Measurements from ENCODE around the gene TMEM52. TPM values are rescaled to one million over a fixed set of nuclear protein-coding genes. Genes with fewer than 3 reads are reported as not detected.

TMEM52 gene
- total RNA-seq, 2 experiments from 2014 or later = 0.99 TPM; not detected in 1

DNA sequence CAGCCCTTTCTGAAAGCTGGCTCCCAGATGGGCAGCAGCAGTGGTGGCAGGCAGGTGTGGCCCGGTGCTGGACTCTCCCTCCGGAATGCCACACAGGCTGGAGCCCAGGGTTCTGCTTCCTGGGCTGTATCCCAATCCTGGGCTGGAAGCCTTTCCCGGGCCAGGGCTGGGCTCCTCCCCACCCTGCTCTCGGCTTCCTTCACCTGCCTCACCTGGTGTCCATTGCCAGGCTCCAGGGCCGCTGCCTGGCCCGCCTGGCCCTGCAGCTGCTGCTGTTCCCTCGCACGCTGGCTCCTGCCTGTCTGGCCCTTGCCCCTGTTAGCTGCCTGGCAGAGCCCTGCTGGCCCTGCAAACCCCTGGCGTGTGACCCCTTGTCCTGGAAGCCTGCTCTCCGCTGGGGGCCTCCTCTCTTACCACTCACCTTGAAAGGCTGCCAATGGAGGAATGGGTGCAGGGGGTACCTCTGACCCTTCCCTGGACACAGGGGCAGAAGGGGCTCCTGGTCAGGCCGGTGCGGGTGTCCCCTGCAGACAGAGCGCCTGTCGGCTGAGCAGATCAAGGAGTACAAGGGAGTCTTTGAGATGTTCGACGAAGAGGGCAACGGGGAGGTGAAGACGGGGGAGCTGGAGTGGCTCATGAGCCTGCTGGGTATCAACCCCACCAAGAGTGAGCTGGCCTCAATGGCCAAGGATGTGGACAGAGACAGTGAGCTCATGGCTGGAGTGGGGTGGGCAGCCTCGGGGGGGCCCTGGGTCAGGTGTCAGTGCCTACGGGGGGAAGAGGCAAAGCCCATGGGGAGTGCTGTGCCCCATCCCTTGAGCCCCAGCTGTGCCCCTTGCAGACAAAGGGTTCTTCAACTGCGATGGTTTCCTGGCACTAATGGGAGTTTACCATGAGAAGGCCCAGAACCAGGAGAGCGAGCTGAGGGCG, 2.9 kb downstream of the TMEM52 start:
- peaks cover 4% of the 10 kb centered on the region for H3K4me1 Mint-ChIP-seq (ENCODE audit: low read depth)
- no peaks in the 10 kb centered on the region for H3K27me3 Mint-ChIP-seq (ENCODE audit: low read depth)
- no peak for DNase-seq
- H3K4me3 Mint-ChIP-seq = no peak overlapping the region
- intact Hi-C loops (cut with micrococcal nuclease) = no loop called here
- H3K36me3 Mint-ChIP-seq (ENCODE audit: low read depth) = no peaks in the 10 kb centered on the region
- H3K9me3 Mint-ChIP-seq = no peaks in the 10 kb centered on the region
- CTCF ChIA-PET = no interaction called here
- H3K27ac Mint-ChIP-seq = no peak overlapping the region

DNA sequence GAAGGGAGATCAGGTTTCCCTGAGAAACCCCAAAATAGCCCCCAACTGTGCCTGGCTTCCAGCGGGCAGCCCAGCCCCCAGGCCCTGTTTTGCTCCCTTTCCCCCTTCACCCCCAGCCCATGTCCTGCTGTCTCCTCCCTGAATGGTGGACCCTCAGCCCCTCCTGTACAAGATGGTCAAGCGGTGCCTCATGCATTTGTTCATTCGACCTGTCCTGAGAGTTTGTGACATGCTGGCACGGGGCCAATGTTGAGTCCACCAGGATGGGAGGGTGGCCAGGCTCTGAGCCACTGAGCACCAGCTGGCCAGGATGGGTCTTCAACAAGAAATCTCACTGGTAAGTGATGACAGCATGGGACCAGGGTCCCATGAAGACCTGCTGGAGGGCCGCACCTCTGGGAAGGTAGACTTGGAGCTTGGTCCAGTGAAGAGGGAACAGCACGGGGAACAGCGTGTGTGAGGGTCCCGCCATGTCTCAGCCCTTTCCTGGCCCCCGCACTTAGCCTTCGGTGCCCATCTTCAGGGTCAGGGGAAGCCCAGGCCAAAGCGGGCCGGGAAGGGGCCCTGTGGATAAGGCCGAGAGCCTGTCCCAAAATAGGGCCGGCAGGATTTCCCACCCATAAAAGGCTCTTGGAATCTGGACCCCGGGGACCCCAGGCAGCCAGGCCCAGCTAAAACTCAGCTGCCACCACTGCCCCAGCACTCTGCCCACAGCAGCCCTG, 3.9 kb downstream of the TMEM52 start, which contains the start of gene CALML6:
Gene CALML6, plus strand, starts transcription at position 290 of the 722 bp plus-strand sequence. Its CDS starts 21 bp downstream, at position 311.
- Mint-ChIP-seq H3K27me3 (ENCODE audit: low read depth) (no peaks in the 10 kb centered on the region), H3K27ac (no peak within 1 kb of the TSS), H3K36me3 (ENCODE audit: low read depth) (no peaks in the 10 kb centered on the region), H3K9me3 (no peaks in the 10 kb centered on the region), H3K4me3 (no peak within 1 kb of the TSS), H3K4me1 (ENCODE audit: low read depth) (peaks cover 8% of the 10 kb centered on the region)
- no peak for DNase-seq
- intact Hi-C loops (cut with micrococcal nuclease) = no loop called here
- CTCF ChIA-PET = interaction anchor here (1.9 kb wide), 1 partner anchor 129 kb away, joined by 4 read pairs; no protein-coding TSS in a partner anchor

DNA sequence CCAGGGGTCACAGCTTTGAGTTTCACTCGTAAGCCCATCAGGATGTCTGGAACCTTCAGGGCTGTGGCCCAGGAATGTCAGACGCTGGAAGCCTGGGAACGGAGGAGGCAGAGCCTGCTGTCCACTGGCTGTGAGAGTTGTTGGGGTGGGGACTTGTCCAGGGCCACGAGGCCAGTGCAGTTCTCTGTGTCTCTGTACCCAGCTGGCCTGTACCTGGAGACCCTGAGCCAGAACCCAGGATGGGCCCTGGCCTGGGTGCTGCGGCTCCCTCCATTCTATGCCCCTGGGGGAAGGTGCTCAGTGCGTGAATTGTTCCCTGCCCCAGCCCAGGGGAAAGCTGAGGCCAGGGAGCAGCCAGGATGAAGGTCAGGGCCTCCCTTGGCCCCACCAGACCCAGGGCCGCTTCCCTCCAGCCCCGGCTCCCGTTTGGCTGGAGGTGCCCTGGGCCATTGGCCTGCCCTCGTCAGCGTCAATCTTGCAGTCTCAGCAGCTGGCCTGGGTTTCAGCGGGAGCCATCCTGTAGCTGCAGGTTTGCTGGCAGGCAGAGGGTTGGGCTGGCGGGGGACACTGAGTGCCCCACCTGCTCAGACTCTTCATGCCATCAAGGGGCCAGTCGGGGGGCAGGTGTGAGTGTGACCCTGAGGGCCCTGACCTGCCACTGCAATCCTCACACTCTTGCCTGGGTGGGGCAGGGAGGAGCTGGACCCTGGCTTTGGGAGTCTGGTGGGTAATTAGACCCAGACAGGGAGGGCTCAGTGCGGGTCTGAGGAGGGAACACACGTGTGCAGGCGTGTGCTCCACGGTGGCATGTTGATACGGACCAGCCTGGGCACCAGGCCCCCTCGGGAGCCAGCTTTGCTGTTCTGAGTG, 4.7 kb downstream of the TMEM52 start:
- Mint-ChIP-seq H3K4me1 (ENCODE audit: low read depth) (peaks cover 9% of the 10 kb centered on the region), H3K27me3 (ENCODE audit: low read depth) (no peaks in the 10 kb centered on the region), H3K36me3 (ENCODE audit: low read depth) (no peaks in the 10 kb centered on the region), H3K4me3 (no peak overlapping the region), H3K9me3 (no peaks in the 10 kb centered on the region), H3K27ac (no peak overlapping the region)
- DNase-seq = no peak
- CTCF ChIA-PET = interaction anchor here (1.9 kb wide), 1 partner anchor 130 kb away, joined by 4 read pairs; no protein-coding TSS in a partner anchor
- intact Hi-C loops (cut with micrococcal nuclease) = no loop called here

DNA sequence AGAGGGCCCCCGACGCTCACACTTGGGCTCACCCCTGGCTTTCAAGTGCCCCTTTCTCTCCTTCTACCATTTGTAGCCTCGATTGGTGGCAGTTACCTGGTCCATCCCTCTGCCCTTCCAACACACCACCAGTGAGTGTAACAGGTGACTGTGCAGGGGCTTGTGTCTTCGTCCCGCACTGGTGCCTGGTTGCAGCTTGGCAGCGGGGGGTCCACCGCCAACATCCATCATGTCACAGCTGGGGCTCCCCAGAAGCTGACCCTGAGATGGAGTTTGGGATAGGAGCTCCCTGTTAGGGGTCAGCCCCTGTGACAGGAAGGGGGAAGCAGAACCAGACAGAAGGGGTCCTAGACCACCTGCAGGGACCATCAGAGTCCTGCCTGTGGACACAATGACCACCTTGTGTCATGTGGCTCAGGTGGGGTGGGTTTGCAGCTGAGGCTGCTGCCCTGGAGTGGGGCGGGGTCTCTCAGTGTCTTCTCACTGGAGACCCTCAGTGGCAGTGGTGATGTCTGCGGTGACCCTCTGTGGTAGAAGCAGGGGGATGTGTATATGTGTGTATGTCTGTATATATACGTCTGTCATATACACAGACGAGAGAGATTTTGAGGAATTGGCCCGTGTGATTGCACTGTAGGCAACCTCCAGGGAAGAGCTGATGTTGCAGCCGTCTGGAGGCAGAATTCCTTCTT, 7.6 kb downstream of the TMEM52 start:
- intact Hi-C loops (cut with micrococcal nuclease) = no loop called here
- CTCF ChIA-PET = no interaction called here
- H3K27ac Mint-ChIP-seq = no peak overlapping the region
- peaks cover 12% of the 10 kb centered on the region for H3K4me1 Mint-ChIP-seq (ENCODE audit: low read depth)
- no peaks in the 10 kb centered on the region for H3K27me3 Mint-ChIP-seq (ENCODE audit: low read depth)
- DNase-seq = peak; percentile 4
- H3K9me3 Mint-ChIP-seq = no peaks in the 10 kb centered on the region
- H3K36me3 Mint-ChIP-seq (ENCODE audit: low read depth) = no peaks in the 10 kb centered on the region
- no peak overlapping the region for H3K4me3 Mint-ChIP-seq

GRCh38 chr1:1910651-1911331, 8.3 kb downstream of the TMEM52 start:
- Mint-ChIP-seq H3K27ac (no peak overlapping the region), H3K4me1 (ENCODE audit: low read depth) (peaks cover 16% of the 10 kb centered on the region), H3K4me3 (peak overlapping the region; percentile 78), H3K27me3 (ENCODE audit: low read depth) (no peaks in the 10 kb centered on the region), H3K36me3 (ENCODE audit: low read depth) (no peaks in the 10 kb centered on the region), H3K9me3 (no peaks in the 10 kb centered on the region)
- CTCF ChIA-PET = no interaction called here
- intact Hi-C loops (cut with micrococcal nuclease) = no loop called here
- DNase-seq = peak; percentile 4

DNA sequence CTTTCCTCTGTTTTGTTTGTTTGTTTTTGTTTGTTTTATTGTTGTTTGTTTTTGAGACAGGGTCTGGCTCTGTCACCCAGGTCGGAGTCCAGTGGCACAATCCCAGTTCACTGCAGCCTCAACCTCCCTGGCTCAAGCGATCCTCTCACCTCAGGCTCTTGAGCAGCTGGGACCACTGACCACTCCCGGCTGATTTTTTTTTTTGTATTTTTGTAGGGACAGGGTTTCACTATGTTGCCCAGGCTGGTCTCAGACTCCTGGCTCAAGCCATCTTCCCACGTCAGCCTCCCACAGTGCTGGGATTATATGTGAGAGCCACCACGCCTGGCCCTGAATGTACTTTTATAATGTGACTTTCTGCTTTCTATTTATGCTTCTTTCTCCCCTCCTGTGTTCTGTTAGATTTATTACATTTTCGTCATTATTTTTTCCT, 9.0 kb downstream of the TMEM52 start:
- peak overlapping the region; percentile 31 for H3K27ac Mint-ChIP-seq
- DNase-seq = no peak
- CTCF ChIA-PET = no interaction called here
- H3K9me3 Mint-ChIP-seq = no peaks in the 10 kb centered on the region
- intact Hi-C loops (cut with micrococcal nuclease) = no loop called here
- H3K4me1 Mint-ChIP-seq (ENCODE audit: low read depth) = peaks cover 16% of the 10 kb centered on the region
- H3K27me3 Mint-ChIP-seq (ENCODE audit: low read depth) = no peaks in the 10 kb centered on the region
- H3K36me3 Mint-ChIP-seq (ENCODE audit: low read depth) = no peaks in the 10 kb centered on the region
- peak overlapping the region; percentile 78 for H3K4me3 Mint-ChIP-seq

GRCh38 chr1:1908506-1908791, 10.6 kb downstream of the TMEM52 start:
- intact Hi-C loops (cut with micrococcal nuclease) = loop anchor here (5.0 kb wide), 2 partner anchors 186 to 331 kb away; partner anchors contain the start of gene CDK11A

DNA sequence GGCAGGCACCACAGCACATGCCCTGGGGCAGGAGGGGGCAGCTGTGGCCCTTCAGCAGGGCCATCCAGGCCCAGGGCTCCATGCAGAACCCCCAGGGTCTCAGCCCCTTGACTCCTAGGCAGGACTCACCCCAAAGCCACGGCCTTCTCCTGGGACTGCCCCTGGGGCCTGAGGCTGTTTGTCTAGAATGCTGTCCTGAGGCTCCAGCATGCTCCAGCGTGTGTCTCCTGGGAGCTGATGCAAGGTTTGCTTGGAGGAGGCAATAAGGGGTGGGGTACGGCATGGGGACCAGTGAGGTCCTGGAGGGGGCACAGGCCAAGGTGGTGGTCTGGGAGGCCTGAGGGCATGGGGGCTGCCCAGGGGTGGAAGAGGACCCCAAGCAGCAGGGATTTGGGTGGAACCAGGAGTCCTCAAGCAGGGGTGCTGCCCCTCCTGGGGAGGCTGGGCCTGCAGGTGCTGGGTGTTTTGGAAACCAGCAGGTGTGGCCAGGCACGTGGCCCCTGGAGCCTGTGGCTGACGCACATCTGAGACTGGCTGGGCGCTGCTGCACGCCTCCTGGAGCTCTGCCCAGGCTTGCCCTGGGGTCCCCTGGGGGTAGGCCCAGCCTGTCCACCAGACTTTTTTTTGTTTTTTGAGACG, 11.9 kb downstream of the TMEM52 start:
- intact Hi-C loops (cut with micrococcal nuclease) = loop anchor here (5.0 kb wide), 2 partner anchors 185 to 330 kb away; partner anchors contain the start of gene CDK11A
- no peaks in the 10 kb centered on the region for H3K36me3 Mint-ChIP-seq (ENCODE audit: low read depth)
- peaks cover 16% of the 10 kb centered on the region for H3K4me1 Mint-ChIP-seq (ENCODE audit: low read depth)
- H3K27me3 Mint-ChIP-seq (ENCODE audit: low read depth) = no peaks in the 10 kb centered on the region
- no peaks in the 10 kb centered on the region for H3K9me3 Mint-ChIP-seq
- no peak overlapping the region for H3K27ac Mint-ChIP-seq
- peak; percentile 35 for DNase-seq
- CTCF ChIA-PET = interaction anchor here (0.7 to 4.1 kb wide), 2 partner anchors 9 to 103 kb away, joined by 3 to 19 read pairs; no protein-coding TSS in a partner anchor
- H3K4me3 Mint-ChIP-seq = peak overlapping the region; percentile 73

More at GRCh38 chr1:1908506-1908791, 10.6 kb downstream of the TMEM52 start:
- no peaks in the 10 kb centered on the region for H3K9me3 Mint-ChIP-seq
- peak overlapping the region; percentile 73 for H3K4me3 Mint-ChIP-seq
- H3K27me3 Mint-ChIP-seq (ENCODE audit: low read depth) = no peaks in the 10 kb centered on the region
- H3K27ac Mint-ChIP-seq = no peak overlapping the region
- H3K36me3 Mint-ChIP-seq (ENCODE audit: low read depth) = no peaks in the 10 kb centered on the region
- H3K4me1 Mint-ChIP-seq (ENCODE audit: low read depth) = peaks cover 16% of the 10 kb centered on the region
- peak; percentile 39 for DNase-seq
- CTCF ChIA-PET = interaction anchor here (0.8 to 4.1 kb wide), 7 partner anchors 8 to 129 kb away, joined by 3 to 19 read pairs (median 5); no protein-coding TSS in a partner anchor

GRCh38 chr1:1906185-1907097, 12.6 kb downstream of the TMEM52 start:
- no peaks in the 10 kb centered on the region for H3K36me3 Mint-ChIP-seq (ENCODE audit: low read depth)
- no peaks in the 10 kb centered on the region for H3K27me3 Mint-ChIP-seq (ENCODE audit: low read depth)
- CTCF ChIA-PET = interaction anchor here (0.6 to 4.1 kb wide), 20 partner anchors 8 to 142 kb away, joined by 3 to 19 read pairs (median 4); no protein-coding TSS in a partner anchor
- DNase-seq = peak; percentile 81
- H3K4me1 Mint-ChIP-seq (ENCODE audit: low read depth) = peaks cover 16% of the 10 kb centered on the region
- no peaks in the 10 kb centered on the region for H3K9me3 Mint-ChIP-seq
- peak overlapping the region; percentile 11 for H3K27ac Mint-ChIP-seq
- intact Hi-C loops (cut with micrococcal nuclease) = loop anchor here (5.0 kb wide), 2 partner anchors 184 to 329 kb away; partner anchors contain the start of gene CDK11A
- H3K4me3 Mint-ChIP-seq = peak overlapping the region; percentile 5

- intact Hi-C loops (cut with micrococcal nuclease) = no loop called here
- Mint-ChIP-seq H3K27me3 (ENCODE audit: low read depth) (no peaks in the 10 kb centered on the region), H3K9me3 (no peaks in the 10 kb centered on the region), H3K27ac (no peak overlapping the region), H3K4me1 (ENCODE audit: low read depth) (peaks cover 8% of the 10 kb centered on the region), H3K36me3 (ENCODE audit: low read depth) (no peaks in the 10 kb centered on the region), H3K4me3 (no peak overlapping the region)
- no peak for DNase-seq
- CTCF ChIA-PET = no interaction called here
Observed at GRCh38 chr1:1903224-1903623, 15.9 kb downstream of the TMEM52 start.
